WTC11 (cell line): ENCODE measurements around the gene SCIN. TPM values are rescaled to one million over a fixed set of nuclear protein-coding genes. Genes with fewer than 3 reads are reported as not detected.

Experiments
- ATAC-seq: fragments of 200-7000 bp; cut with Tn5 transposase; 2 replicates; pipeline ENCODE4 v1.10.0; 2021; ENCODE audit warnings: mild to moderate bottlenecking, moderate library complexity
- CTCF ChIA-PET: fragments of 300-600 bp; sonication (Branson Sonifier 250); formaldehyde crosslinking; loops from one replicate; lab custom pipeline; 2021; ENCODE audit warnings: antibody characterized with exemption; lab: Charles Lee
- POLR2A ChIA-PET: fragments of 350-600 bp; sonication (Branson Sonifier 250); formaldehyde crosslinking; loops from one replicate; lab custom pipeline; 2021; ENCODE audit warnings: antibody characterized with exemption; lab: Charles Lee
- DNase-seq: peaks from one replicate; pipeline ENCODE4 v3.0.0; 2021; ENCODE audit warnings: low spot score
- H3K27ac Mint-ChIP-seq: 2 replicates; pipeline ENCODE4 v1.8.0; 2021; ENCODE audit warnings: mixed read lengths
- H3K27me3 Mint-ChIP-seq: 2 replicates; pipeline ENCODE4 v1.8.0; 2021; ENCODE audit warnings: low read depth, mild to moderate bottlenecking, moderate library complexity, mixed read lengths
- H3K36me3 Mint-ChIP-seq: 2 replicates; pipeline ENCODE4 v1.8.0; 2021; ENCODE audit warnings: mixed read lengths
- H3K4me1 Mint-ChIP-seq: 2 replicates; pipeline ENCODE4 v1.8.0; 2022; ENCODE audit warnings: mixed read lengths
- H3K4me3 Mint-ChIP-seq: 2 replicates; pipeline ENCODE4 v1.8.0; 2021; ENCODE audit warnings: mild to moderate bottlenecking, moderate library complexity, mixed read lengths
- H3K9me3 Mint-ChIP-seq: 2 replicates; pipeline ENCODE4 v1.8.0; 2021; ENCODE audit warnings: mixed read lengths
- ATF1 ChIP-seq: sonication (generic); formaldehyde crosslinking; IDR thresholded peaks from 2 replicates; pipeline ENCODE4 v1.8.1; 2023; ENCODE audit warnings: mild to moderate bottlenecking, moderate library complexity, missing genetic modification reagents
- CREM ChIP-seq: sonication (generic); formaldehyde crosslinking; IDR thresholded peaks from 2 replicates; pipeline ENCODE4 v1.8.1; 2022; ENCODE audit warnings: mild to moderate bottlenecking, missing genetic modification reagents, moderate library complexity
- IRF2 ChIP-seq: sonication (generic); formaldehyde crosslinking; IDR thresholded peaks from 2 replicates; pipeline ENCODE4 v1.8.0; 2022; ENCODE audit warnings: low read depth, missing genetic modification reagents, borderline replicate concordance
- NR2C2 ChIP-seq: sonication (generic); formaldehyde crosslinking; IDR thresholded peaks from 2 replicates; pipeline ENCODE4 v1.8.0; 2022; ENCODE audit warnings: mild to moderate bottlenecking, missing genetic modification reagents
- OVOL2 ChIP-seq: fragments of 250-450 bp; sonication (Bioruptor Pico); IDR thresholded peaks from 2 replicates; pipeline ENCODE4 v1.9.0; 2021; ENCODE audit warnings: mild to moderate bottlenecking, borderline replicate concordance
- PRRX2 ChIP-seq: fragments of 250-450 bp; sonication (Bioruptor Pico); IDR thresholded peaks from 2 replicates; pipeline ENCODE4 v1.8.0; 2021; ENCODE audit warnings: mild to moderate bottlenecking
- SP1 ChIP-seq: sonication (generic); formaldehyde crosslinking; conservative IDR thresholded peaks from 2 replicates; pipeline ENCODE4 v1.8.1; 2022; ENCODE audit warnings: missing genetic modification reagents
- ZNF138 ChIP-seq: sonication (generic); formaldehyde crosslinking; conservative IDR thresholded peaks from 2 replicates; pipeline ENCODE4 v1.8.1; 2022; ENCODE audit warnings: mild to moderate bottlenecking, moderate library complexity, missing genetic modification reagents
- ZNF396 ChIP-seq: fragments of 250-450 bp; sonication (Bioruptor Pico); IDR thresholded peaks from 2 replicates; pipeline ENCODE4 v1.8.0; 2021; ENCODE audit warnings: mild to moderate bottlenecking, moderate library complexity, borderline replicate concordance
- ZNF423 ChIP-seq: fragments of 250-450 bp; sonication (Bioruptor Pico); IDR thresholded peaks from 2 replicates; pipeline ENCODE4 v2.1.2; 2022; ENCODE audit warnings: mild to moderate bottlenecking, moderate library complexity
- total RNA-seq: library from RNA; stranded (reverse); gene quantifications from 3 replicates; pipeline ENCODE4 v1.2.3, GENCODE V29; 2021
- TF ChIP-seq, protein P1 (sequence below): sonication (generic); formaldehyde crosslinking; IDR thresholded peaks from 2 replicates; pipeline ENCODE4 v1.8.1; 2022; ENCODE audit warnings: missing genetic modification reagents, borderline replicate concordance
- TF ChIP-seq, protein P2 (sequence below): sonication (generic); formaldehyde crosslinking; IDR thresholded peaks from 2 replicates; pipeline ENCODE4 v1.8.0; 2023; ENCODE audit warnings: missing genetic modification reagents
- TF ChIP-seq, protein P3 (sequence below): sonication (generic); formaldehyde crosslinking; IDR thresholded peaks from 2 replicates; pipeline ENCODE4 v1.8.1; 2023; ENCODE audit warnings: mild to moderate bottlenecking, missing genetic modification reagents, borderline replicate concordance
- TF ChIP-seq, protein P4 (sequence below): sonication (generic); formaldehyde crosslinking; IDR thresholded peaks from 2 replicates; pipeline ENCODE4 v1.8.0; 2022; ENCODE audit warnings: mild to moderate bottlenecking, missing genetic modification reagents
- TF ChIP-seq, protein P5 (sequence below): fragments of 200-600 bp; IDR thresholded peaks from 2 replicates; pipeline ENCODE4 v1.8.0; 2022; ENCODE audit warnings: antibody characterized with exemption
- TF ChIP-seq, protein P6 (sequence below): sonication (generic); formaldehyde crosslinking; IDR thresholded peaks from 2 replicates; pipeline ENCODE4 v1.8.1; 2023; ENCODE audit warnings: mild to moderate bottlenecking, missing genetic modification reagents
- TF ChIP-seq, protein P7 (sequence below): sonication (generic); formaldehyde crosslinking; IDR thresholded peaks from 2 replicates; pipeline ENCODE4 v1.8.0; 2022; ENCODE audit warnings: missing genetic modification reagents

The SCIN gene
- total RNA-seq, 1 experiment from 2014 or later = 0.98 TPM

DNA sequence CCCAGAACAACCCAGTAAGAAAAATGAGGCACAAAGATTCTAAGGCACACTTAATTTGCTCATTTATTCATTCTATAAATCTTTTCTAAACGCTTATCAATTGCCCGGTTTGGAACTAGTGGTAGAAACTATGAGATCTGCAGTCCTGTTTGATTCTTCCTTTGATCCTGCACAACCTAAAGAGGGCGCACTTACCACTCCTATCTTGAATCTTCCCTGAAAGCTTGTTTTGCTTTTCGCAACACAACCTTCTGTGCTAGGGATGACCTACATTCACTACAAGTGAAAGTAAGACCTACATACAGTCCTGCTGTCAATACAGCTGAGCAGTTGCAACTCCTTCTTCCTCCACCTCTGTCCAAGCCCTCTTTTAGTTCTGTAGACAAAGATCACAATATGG lies 104.3 kb downstream of the SCIN start:
- no peaks in the 10 kb centered on the region for H3K27me3 Mint-ChIP-seq
- H3K4me1 Mint-ChIP-seq = no peaks in the 10 kb centered on the region
- H3K9me3 Mint-ChIP-seq = peaks cover 16% of the 10 kb centered on the region
- ATAC-seq = peak; percentile 83
- CTCF ChIA-PET = interaction anchor here (0.6 to 2.4 kb wide), 13 partner anchors 11 to 556 kb away, joined by 3 to 32 read pairs (median 3); partner anchors contain the start of gene ARL4A
- no peak overlapping the region for H3K27ac Mint-ChIP-seq
- no peak for TF ChIP-seq CREM (CRISPR knock-in tag)
- TF ChIP-seq ZNF138 = no peak
- TF ChIP-seq PRRX2 (CRISPR knock-in tag) = no peak
- TF ChIP-seq NR2C2 (CRISPR knock-in tag) = no peak
- no peak for TF ChIP-seq ZNF396
- no peak for TF ChIP-seq ZNF423 (CRISPR knock-in tag)
- TF ChIP-seq, protein P1, sequence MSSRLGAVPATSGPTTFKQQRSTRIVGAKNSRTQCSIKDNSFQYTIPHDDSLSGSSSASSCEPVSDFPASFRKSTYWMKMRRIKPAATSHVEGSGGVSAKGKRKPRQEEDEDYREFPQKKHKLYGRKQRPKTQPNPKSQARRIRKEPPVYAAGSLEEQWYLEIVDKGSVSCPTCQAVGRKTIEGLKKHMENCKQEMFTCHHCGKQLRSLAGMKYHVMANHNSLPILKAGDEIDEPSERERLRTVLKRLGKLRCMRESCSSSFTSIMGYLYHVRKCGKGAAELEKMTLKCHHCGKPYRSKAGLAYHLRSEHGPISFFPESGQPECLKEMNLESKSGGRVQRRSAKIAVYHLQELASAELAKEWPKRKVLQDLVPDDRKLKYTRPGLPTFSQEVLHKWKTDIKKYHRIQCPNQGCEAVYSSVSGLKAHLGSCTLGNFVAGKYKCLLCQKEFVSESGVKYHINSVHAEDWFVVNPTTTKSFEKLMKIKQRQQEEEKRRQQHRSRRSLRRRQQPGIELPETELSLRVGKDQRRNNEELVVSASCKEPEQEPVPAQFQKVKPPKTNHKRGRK (CRISPR knock-in tag) = no peak
- TF ChIP-seq, protein P2, sequence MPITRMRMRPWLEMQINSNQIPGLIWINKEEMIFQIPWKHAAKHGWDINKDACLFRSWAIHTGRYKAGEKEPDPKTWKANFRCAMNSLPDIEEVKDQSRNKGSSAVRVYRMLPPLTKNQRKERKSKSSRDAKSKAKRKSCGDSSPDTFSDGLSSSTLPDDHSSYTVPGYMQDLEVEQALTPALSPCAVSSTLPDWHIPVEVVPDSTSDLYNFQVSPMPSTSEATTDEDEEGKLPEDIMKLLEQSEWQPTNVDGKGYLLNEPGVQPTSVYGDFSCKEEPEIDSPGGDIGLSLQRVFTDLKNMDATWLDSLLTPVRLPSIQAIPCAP (CRISPR knock-in tag) = no peak
- TF ChIP-seq ATF1 = no peak
- no peak for TF ChIP-seq IRF2 (CRISPR knock-in tag)
- TF ChIP-seq, protein P3, sequence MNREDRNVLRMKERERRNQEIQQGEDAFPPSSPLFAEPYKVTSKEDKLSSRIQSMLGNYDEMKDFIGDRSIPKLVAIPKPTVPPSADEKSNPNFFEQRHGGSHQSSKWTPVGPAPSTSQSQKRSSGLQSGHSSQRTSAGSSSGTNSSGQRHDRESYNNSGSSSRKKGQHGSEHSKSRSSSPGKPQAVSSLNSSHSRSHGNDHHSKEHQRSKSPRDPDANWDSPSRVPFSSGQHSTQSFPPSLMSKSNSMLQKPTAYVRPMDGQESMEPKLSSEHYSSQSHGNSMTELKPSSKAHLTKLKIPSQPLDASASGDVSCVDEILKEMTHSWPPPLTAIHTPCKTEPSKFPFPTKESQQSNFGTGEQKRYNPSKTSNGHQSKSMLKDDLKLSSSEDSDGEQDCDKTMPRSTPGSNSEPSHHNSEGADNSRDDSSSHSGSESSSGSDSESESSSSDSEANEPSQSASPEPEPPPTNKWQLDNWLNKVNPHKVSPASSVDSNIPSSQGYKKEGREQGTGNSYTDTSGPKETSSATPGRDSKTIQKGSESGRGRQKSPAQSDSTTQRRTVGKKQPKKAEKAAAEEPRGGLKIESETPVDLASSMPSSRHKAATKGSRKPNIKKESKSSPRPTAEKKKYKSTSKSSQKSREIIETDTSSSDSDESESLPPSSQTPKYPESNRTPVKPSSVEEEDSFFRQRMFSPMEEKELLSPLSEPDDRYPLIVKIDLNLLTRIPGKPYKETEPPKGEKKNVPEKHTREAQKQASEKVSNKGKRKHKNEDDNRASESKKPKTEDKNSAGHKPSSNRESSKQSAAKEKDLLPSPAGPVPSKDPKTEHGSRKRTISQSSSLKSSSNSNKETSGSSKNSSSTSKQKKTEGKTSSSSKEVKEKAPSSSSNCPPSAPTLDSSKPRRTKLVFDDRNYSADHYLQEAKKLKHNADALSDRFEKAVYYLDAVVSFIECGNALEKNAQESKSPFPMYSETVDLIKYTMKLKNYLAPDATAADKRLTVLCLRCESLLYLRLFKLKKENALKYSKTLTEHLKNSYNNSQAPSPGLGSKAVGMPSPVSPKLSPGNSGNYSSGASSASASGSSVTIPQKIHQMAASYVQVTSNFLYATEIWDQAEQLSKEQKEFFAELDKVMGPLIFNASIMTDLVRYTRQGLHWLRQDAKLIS (CRISPR knock-in tag) = no peak
- no peak for TF ChIP-seq SP1
- TF ChIP-seq, protein P4, sequence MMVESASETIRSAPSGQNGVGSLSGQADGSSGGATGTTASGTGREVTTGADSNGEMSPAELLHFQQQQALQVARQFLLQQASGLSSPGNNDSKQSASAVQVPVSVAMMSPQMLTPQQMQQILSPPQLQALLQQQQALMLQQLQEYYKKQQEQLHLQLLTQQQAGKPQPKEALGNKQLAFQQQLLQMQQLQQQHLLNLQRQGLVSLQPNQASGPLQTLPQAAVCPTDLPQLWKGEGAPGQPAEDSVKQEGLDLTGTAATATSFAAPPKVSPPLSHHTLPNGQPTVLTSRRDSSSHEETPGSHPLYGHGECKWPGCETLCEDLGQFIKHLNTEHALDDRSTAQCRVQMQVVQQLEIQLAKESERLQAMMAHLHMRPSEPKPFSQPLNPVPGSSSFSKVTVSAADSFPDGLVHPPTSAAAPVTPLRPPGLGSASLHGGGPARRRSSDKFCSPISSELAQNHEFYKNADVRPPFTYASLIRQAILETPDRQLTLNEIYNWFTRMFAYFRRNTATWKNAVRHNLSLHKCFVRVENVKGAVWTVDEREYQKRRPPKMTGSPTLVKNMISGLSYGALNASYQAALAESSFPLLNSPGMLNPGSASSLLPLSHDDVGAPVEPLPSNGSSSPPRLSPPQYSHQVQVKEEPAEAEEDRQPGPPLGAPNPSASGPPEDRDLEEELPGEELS = no peak
- TF ChIP-seq, protein P5, sequence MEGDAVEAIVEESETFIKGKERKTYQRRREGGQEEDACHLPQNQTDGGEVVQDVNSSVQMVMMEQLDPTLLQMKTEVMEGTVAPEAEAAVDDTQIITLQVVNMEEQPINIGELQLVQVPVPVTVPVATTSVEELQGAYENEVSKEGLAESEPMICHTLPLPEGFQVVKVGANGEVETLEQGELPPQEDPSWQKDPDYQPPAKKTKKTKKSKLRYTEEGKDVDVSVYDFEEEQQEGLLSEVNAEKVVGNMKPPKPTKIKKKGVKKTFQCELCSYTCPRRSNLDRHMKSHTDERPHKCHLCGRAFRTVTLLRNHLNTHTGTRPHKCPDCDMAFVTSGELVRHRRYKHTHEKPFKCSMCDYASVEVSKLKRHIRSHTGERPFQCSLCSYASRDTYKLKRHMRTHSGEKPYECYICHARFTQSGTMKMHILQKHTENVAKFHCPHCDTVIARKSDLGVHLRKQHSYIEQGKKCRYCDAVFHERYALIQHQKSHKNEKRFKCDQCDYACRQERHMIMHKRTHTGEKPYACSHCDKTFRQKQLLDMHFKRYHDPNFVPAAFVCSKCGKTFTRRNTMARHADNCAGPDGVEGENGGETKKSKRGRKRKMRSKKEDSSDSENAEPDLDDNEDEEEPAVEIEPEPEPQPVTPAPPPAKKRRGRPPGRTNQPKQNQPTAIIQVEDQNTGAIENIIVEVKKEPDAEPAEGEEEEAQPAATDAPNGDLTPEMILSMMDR = no peak
- TF ChIP-seq, protein P6, sequence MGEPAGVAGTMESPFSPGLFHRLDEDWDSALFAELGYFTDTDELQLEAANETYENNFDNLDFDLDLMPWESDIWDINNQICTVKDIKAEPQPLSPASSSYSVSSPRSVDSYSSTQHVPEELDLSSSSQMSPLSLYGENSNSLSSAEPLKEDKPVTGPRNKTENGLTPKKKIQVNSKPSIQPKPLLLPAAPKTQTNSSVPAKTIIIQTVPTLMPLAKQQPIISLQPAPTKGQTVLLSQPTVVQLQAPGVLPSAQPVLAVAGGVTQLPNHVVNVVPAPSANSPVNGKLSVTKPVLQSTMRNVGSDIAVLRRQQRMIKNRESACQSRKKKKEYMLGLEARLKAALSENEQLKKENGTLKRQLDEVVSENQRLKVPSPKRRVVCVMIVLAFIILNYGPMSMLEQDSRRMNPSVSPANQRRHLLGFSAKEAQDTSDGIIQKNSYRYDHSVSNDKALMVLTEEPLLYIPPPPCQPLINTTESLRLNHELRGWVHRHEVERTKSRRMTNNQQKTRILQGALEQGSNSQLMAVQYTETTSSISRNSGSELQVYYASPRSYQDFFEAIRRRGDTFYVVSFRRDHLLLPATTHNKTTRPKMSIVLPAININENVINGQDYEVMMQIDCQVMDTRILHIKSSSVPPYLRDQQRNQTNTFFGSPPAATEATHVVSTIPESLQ = no peak
- TF ChIP-seq OVOL2 = no peak
- TF ChIP-seq, protein P7, sequence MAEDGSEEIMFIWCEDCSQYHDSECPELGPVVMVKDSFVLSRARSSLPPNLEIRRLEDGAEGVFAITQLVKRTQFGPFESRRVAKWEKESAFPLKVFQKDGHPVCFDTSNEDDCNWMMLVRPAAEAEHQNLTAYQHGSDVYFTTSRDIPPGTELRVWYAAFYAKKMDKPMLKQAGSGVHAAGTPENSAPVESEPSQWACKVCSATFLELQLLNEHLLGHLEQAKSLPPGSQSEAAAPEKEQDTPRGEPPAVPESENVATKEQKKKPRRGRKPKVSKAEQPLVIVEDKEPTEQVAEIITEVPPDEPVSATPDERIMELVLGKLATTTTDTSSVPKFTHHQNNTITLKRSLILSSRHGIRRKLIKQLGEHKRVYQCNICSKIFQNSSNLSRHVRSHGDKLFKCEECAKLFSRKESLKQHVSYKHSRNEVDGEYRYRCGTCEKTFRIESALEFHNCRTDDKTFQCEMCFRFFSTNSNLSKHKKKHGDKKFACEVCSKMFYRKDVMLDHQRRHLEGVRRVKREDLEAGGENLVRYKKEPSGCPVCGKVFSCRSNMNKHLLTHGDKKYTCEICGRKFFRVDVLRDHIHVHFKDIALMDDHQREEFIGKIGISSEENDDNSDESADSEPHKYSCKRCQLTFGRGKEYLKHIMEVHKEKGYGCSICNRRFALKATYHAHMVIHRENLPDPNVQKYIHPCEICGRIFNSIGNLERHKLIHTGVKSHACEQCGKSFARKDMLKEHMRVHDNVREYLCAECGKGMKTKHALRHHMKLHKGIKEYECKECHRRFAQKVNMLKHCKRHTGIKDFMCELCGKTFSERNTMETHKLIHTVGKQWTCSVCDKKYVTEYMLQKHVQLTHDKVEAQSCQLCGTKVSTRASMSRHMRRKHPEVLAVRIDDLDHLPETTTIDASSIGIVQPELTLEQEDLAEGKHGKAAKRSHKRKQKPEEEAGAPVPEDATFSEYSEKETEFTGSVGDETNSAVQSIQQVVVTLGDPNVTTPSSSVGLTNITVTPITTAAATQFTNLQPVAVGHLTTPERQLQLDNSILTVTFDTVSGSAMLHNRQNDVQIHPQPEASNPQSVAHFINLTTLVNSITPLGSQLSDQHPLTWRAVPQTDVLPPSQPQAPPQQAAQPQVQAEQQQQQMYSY (CRISPR knock-in tag) = no peak
- TF ChIP-seq, all 79 proteins: peak for 0
- Mint-ChIP-seq H3K36me3 (peaks cover 12% of the 10 kb centered on the region), H3K4me3 (no peak overlapping the region)
- POLR2A ChIA-PET = no interaction called here
- DNase-seq = no peak
